Activated T-cell treated with anti-CD3 and anti-CD28 coated beads, Interleukin-2, amount 50 U/mL, for 24 hours (primary cell): ENCODE results near the gene HDGFL3.
"Not testable (repeated sequence)": the region's sequence is repeated elsewhere in the genome, so short reads cannot be mapped to it uniquely, and the experiment has no call there.

Experiments used
- DNase-seq: peaks from one replicate; pipeline ENCODE4 v3.0.0-alpha.2; 2020
- H3K27ac Mint-ChIP-seq: 2 replicates; pipeline ENCODE4 v1.8.0; 2020; ENCODE audit warnings: mild to moderate bottlenecking, mixed read lengths
- H3K27me3 Mint-ChIP-seq: 2 replicates; pipeline ENCODE4 v1.8.0; 2020; ENCODE audit warnings: mixed read lengths
- H3K36me3 Mint-ChIP-seq: 2 replicates; pipeline ENCODE4 v1.8.0; 2020; ENCODE audit warnings: low read depth, mixed read lengths
- H3K4me1 Mint-ChIP-seq: 2 replicates; pipeline ENCODE4 v1.8.0; 2020; ENCODE audit warnings: low read depth, mixed read lengths
- H3K4me3 Mint-ChIP-seq: 2 replicates; pipeline ENCODE4 v1.8.0; 2020; ENCODE audit warnings: mild to moderate bottlenecking, moderate library complexity, mixed read lengths
- H3K9me3 Mint-ChIP-seq: 2 replicates; pipeline ENCODE4 v1.8.0; 2020; ENCODE audit warnings: mixed read lengths

The HDGFL3 gene

GRCh38 chr15:83170474-83171165, 37.0 kb downstream of the HDGFL3 start:
- Mint-ChIP-seq H3K9me3 (peaks cover 7% of the 10 kb centered on the region), H3K27ac (no peak overlapping the region), H3K27me3 (peaks cover 40% of the 10 kb centered on the region), H3K4me3 (no peak overlapping the region), H3K36me3 (no peaks in the 10 kb centered on the region), H3K4me1 (no peaks in the 10 kb centered on the region)
- no peak for DNase-seq

- not testable (repeated sequence) for DNase-seq, H3K4me1 Mint-ChIP-seq, H3K36me3 Mint-ChIP-seq, H3K27ac Mint-ChIP-seq, H3K4me3 Mint-ChIP-seq
- peaks cover 38% of the 10 kb centered on the region for H3K27me3 Mint-ChIP-seq
- H3K9me3 Mint-ChIP-seq: peaks cover 13% of the 10 kb centered on the region
Observed at GRCh38 chr15:83169576-83169975, 38.0 kb downstream of the HDGFL3 start.

- Mint-ChIP-seq H3K9me3 (peaks cover 15% of the 10 kb centered on the region), H3K27me3 (peaks cover 47% of the 10 kb centered on the region), H3K36me3 (no peaks in the 10 kb centered on the region), H3K4me1 (peaks cover 15% of the 10 kb centered on the region), H3K27ac (no peak overlapping the region), H3K4me3 (no peak overlapping the region)
- DNase-seq: no peak
Observed at GRCh38 chr15:83166830-83167229, 40.8 kb downstream of the HDGFL3 start.

DNA sequence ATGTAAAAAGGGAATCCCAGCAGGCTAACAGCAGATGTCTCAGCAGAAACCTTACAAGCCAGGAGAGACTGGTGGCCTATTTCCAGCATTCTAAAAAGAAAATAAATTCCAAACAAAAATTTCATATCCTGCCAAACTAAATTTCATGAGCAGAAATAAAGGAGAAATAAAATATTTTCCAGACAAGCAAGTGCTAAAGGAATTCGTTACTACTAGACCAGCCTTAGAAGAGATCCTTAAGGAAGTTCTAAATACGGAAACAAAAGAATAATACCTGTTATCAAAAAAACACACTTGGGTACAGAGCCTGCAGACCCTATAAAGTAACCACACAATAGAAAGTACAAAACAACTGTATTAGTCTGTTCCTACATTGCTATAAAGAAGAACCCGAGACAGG, 41.4 kb downstream of the HDGFL3 start:
- no peak overlapping the region for H3K4me3 Mint-ChIP-seq
- H3K36me3 Mint-ChIP-seq: no peaks in the 10 kb centered on the region
- H3K9me3 Mint-ChIP-seq: peaks cover 15% of the 10 kb centered on the region
- peaks cover 50% of the 10 kb centered on the region for H3K27me3 Mint-ChIP-seq
- H3K27ac Mint-ChIP-seq: no peak overlapping the region
- H3K4me1 Mint-ChIP-seq: peaks cover 15% of the 10 kb centered on the region
- no peak for DNase-seq

DNA sequence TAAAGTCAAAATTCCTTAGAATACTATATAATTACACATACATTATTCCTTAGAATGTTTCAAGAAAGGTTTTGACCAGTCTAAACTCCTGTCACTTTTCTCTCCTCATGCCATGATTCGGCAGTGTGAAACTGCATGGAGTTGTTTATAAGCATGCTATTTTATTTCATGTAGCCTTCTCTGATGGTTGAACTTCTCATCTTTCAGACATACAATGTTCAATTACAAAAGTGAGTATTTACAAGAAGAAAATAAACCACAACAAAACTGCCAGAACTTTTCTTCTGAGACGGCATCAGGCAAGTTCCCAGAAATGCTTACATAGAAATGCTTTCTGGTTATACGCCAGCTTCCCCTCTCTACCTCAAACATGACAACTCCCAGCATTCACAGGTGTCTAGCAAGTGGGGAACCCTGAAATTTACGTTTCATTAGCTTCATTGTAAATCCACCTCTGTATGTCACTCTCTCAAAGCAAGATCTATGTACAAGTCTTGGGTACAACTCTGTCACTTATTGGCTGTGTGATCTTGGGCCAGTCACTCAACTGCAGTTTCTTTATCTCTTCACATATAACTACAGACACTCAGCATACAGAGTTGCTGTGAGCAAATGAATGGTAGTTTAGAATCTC, 42.7 kb downstream of the HDGFL3 start:
- Mint-ChIP-seq H3K27ac (peak overlapping the region; percentile 38), H3K9me3 (peaks cover 15% of the 10 kb centered on the region), H3K4me3 (no peak overlapping the region), H3K4me1 (peaks cover 15% of the 10 kb centered on the region), H3K27me3 (peaks cover 56% of the 10 kb centered on the region), H3K36me3 (no peaks in the 10 kb centered on the region)
- DNase-seq: no peak

DNA sequence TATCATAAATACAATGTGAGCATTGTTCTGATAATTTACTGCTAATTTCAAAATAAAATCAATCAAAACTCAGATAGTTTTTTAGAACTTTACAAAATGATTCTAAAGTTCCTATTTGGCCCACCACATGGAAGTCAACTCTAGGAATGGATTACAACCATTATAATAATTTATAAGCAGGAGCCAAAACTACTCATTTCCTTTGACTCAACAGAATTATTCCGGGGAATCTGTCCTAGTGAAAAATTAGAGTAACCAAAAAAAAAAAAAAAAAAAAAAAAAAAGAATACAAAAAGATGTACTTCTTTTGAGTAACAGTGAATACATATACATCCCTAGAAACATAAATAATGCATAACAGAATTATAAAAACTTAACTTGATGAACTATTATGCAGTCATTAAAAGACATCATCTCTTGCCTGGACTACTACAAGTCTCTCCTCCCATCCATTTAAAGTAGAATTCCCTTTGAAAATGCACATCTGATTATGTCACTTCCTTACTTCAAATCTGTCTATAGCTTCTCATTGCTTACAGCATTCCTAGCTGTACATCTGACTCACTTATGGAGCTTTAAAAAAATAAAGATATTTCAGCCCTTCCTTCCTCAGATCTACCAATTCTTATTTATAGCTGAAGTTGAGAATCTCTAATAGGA, 43.4 kb downstream of the HDGFL3 start:
- peaks cover 62% of the 10 kb centered on the region for H3K27me3 Mint-ChIP-seq
- H3K9me3 Mint-ChIP-seq: peaks cover 15% of the 10 kb centered on the region
- no peak overlapping the region for H3K4me3 Mint-ChIP-seq
- no peak for DNase-seq
- peaks cover 15% of the 10 kb centered on the region for H3K4me1 Mint-ChIP-seq
- no peaks in the 10 kb centered on the region for H3K36me3 Mint-ChIP-seq
- H3K27ac Mint-ChIP-seq: no peak overlapping the region

GRCh38 chr15:83163032-83163431, 44.6 kb downstream of the HDGFL3 start:
- Mint-ChIP-seq H3K4me3 (no peak overlapping the region), H3K27ac (no peak overlapping the region)
- DNase-seq: no peak

DNA sequence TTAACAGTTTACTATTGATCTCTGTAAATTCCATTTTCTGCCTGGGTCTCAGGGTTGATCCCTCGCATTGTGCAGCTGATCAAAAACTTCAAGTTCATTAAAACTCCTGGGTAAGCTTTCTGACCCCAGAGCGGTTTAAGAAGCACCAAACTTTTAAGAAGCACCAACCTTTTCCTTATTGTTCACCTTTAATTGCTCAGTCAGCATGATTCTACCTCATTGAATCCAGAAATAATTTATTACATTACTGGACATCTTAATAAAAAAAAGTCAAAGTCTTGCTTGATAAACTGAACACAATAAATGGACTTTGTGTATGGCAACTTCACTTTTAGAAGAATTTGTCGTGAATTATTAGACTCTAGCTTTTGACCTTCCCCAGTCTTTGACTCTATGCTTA, 46.9 kb downstream of the HDGFL3 start:
- H3K4me3 Mint-ChIP-seq: no peak overlapping the region
- H3K4me1 Mint-ChIP-seq: peaks cover 22% of the 10 kb centered on the region
- H3K9me3 Mint-ChIP-seq: peaks cover 8% of the 10 kb centered on the region
- no peaks in the 10 kb centered on the region for H3K36me3 Mint-ChIP-seq
- peaks cover 53% of the 10 kb centered on the region for H3K27me3 Mint-ChIP-seq
- no peak overlapping the region for H3K27ac Mint-ChIP-seq
- DNase-seq: no peak

More at GRCh38 chr15:83163032-83163431, 44.6 kb downstream of the HDGFL3 start:
- Mint-ChIP-seq H3K4me1 (peaks cover 18% of the 10 kb centered on the region), H3K36me3 (no peaks in the 10 kb centered on the region), H3K27me3 (peaks cover 59% of the 10 kb centered on the region), H3K9me3 (peaks cover 15% of the 10 kb centered on the region)

- DNase-seq: no peak
Observed at GRCh38 chr15:83158393-83158792, 49.2 kb downstream of the HDGFL3 start.

GRCh38 chr15:83155942-83156341, 51.7 kb downstream of the HDGFL3 start:
- peaks cover 8% of the 10 kb centered on the region for H3K4me1 Mint-ChIP-seq
- no peak for DNase-seq
- no peak overlapping the region for H3K27ac Mint-ChIP-seq
- no peaks in the 10 kb centered on the region for H3K36me3 Mint-ChIP-seq
- no peak overlapping the region for H3K4me3 Mint-ChIP-seq
- peaks cover 25% of the 10 kb centered on the region for H3K27me3 Mint-ChIP-seq
- no peaks in the 10 kb centered on the region for H3K9me3 Mint-ChIP-seq

More at GRCh38 chr15:83158393-83158792, 49.2 kb downstream of the HDGFL3 start:
- H3K4me3 Mint-ChIP-seq: no peak overlapping the region
- H3K36me3 Mint-ChIP-seq: no peaks in the 10 kb centered on the region
- no peak overlapping the region for H3K27ac Mint-ChIP-seq
- H3K4me1 Mint-ChIP-seq: peaks cover 15% of the 10 kb centered on the region
- peaks cover 41% of the 10 kb centered on the region for H3K27me3 Mint-ChIP-seq
- no peaks in the 10 kb centered on the region for H3K9me3 Mint-ChIP-seq

DNA sequence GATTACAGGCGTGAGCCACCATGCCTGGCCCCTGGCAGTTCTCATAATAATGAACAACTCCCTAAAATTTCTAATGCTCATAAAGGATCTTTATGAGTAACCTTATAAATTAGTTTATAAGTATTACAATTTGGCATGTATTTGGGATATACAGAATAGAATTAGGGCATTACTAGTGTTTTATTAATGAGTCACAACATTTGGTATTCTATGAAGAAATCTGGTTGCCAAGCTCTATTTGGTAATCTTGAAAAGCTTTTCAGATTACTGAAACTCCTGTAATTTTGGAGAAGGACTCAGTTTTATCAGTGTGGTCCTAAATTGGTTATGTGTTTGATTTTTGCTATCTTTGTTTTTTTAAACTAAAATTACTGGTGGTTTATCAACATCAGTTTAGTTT, 54.3 kb downstream of the HDGFL3 start:
- no peak for DNase-seq
- Mint-ChIP-seq H3K9me3 (no peaks in the 10 kb centered on the region), H3K27me3 (peaks cover 5% of the 10 kb centered on the region), H3K27ac (no peak overlapping the region), H3K4me1 (peaks cover 5% of the 10 kb centered on the region), H3K4me3 (no peak overlapping the region), H3K36me3 (no peaks in the 10 kb centered on the region)

GRCh38 chr15:83144771-83145170, 62.9 kb downstream of the HDGFL3 start:
- no peak overlapping the region for H3K4me3 Mint-ChIP-seq
- H3K9me3 Mint-ChIP-seq: no peaks in the 10 kb centered on the region
- DNase-seq: no peak
- no peaks in the 10 kb centered on the region for H3K36me3 Mint-ChIP-seq
- no peaks in the 10 kb centered on the region for H3K4me1 Mint-ChIP-seq
- no peak overlapping the region for H3K27ac Mint-ChIP-seq
- peaks cover 12% of the 10 kb centered on the region for H3K27me3 Mint-ChIP-seq

GRCh38 chr15:83142151-83142550, 65.5 kb downstream of the HDGFL3 start:
- H3K27me3 Mint-ChIP-seq: peaks cover 15% of the 10 kb centered on the region
- H3K9me3 Mint-ChIP-seq, DNase-seq, H3K36me3 Mint-ChIP-seq, H3K4me1 Mint-ChIP-seq, H3K4me3 Mint-ChIP-seq, H3K27ac Mint-ChIP-seq: not testable (repeated sequence)

DNA sequence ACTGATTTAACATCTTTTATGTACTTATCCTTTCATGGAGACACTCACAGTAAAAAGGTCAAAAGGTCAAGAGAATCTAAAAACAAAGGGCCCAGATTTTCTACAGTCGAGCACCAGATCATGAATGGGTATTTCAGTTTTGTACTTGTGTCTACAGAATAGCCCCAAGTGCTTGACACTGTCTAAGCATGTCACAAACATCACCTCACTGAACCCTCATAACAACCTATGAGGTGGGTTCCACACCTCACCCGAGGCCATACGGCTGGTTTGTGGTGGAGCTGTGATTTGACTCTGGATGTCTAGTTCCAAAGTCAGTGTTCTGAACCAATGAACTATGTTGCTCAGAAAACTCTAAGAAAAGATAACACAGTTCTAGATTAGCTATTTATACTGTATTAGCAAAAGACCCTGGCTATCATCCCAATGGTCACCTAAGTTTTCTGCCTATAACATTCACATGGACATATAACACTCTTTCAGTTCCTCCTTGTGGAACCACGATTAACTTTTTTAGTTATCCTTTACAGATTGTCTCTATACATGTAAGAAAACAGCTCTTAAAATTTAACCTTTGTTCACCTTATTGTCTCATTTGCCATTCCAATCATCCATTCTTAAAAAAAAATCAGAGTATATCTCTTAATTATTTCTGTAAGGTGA, 74.6 kb downstream of the HDGFL3 start:
- Mint-ChIP-seq H3K27ac (no peak overlapping the region), H3K9me3 (no peaks in the 10 kb centered on the region), H3K4me3 (no peak overlapping the region), H3K36me3 (no peaks in the 10 kb centered on the region), H3K27me3 (peaks cover 5% of the 10 kb centered on the region), H3K4me1 (no peaks in the 10 kb centered on the region)
- no peak for DNase-seq

DNA sequence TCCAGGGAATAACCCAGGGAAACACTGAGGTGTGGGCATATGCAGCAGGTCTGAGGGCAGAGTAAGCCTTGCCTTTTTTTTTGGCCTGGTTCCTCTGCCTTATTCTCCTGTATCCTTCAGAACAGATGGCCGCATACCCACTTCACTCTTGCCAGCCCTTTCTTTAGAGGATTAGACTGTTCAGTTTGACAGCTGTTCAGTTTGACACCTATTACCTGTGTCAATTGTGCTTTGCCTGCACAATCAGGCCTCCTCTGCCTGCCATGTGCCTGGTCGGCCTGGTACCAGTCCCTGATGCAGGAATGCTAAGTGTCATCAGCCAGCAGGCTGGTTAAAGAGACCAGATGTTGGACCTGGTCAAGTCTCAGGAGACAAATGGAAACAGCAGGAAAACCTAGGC, 77.8 kb downstream of the HDGFL3 start:
- Mint-ChIP-seq H3K4me1 (no peaks in the 10 kb centered on the region), H3K36me3 (no peaks in the 10 kb centered on the region), H3K27ac (no peak overlapping the region), H3K27me3 (peaks cover 3% of the 10 kb centered on the region), H3K4me3 (no peak overlapping the region), H3K9me3 (no peaks in the 10 kb centered on the region)
- DNase-seq: no peak
